Neutrophil (primary cell): ENCODE results near the gene ANKRD36B.
"Not testable (repeated sequence)": the region's sequence is repeated elsewhere in the genome, so short reads cannot be mapped to it uniquely, and the experiment has no call there.

Source experiments
- H3K27ac ChIP-seq: fragments of 200-600 bp; sonication (generic); 2 replicates; pipeline ENCODE4 v1.5.1; 2016; ENCODE audit warnings: mild to moderate bottlenecking, moderate library complexity
- H3K27me3 ChIP-seq: fragments of 200-600 bp; sonication (generic); 2 replicates; pipeline ENCODE4 v1.6.0; 2016; ENCODE audit warnings: mild to moderate bottlenecking
- H3K36me3 ChIP-seq: fragments of 200-600 bp; sonication (generic); 2 replicates; pipeline ENCODE4 v1.5.1; 2017
- H3K4me1 ChIP-seq, 2 experiments: fragments of 200-600 bp in 1 of 2; sonication (generic) in 1 of 2; 1 replicate in 1 of 2; 2 replicates in 1 of 2; pipeline versions ENCODE4 v1.5.1 to v1.6.1; 2013 to 2016; ENCODE audit warnings: low read depth in 1 of 2, low read length in 1 of 2, mild to moderate bottlenecking in 1 of 2, moderate library complexity in 1 of 2; ENCODE audit not compliant: control insufficient read depth in 1 of 2, insufficient read depth in 1 of 2
- H3K4me3 ChIP-seq, 2 experiments: fragments of 200-600 bp in 1 of 2; sonication (generic) in 1 of 2; 1 replicate in 1 of 2; 2 replicates in 1 of 2; pipeline ENCODE4 v1.5.1; 2013 to 2016; ENCODE audit warnings: low read depth in 1 of 2, low read length in 1 of 2, mild to moderate bottlenecking in 1 of 2, moderate library complexity in 1 of 2
- H3K9me3 ChIP-seq: fragments of 200-600 bp; sonication (generic); 2 replicates; pipeline ENCODE4 v1.5.1; 2016
- CTCF ChIP-seq: fragments of 200-600 bp; sonication (generic); IDR thresholded peaks from 2 replicates; pipeline ENCODE4 v1.5.1; 2016; ENCODE audit warnings: antibody characterized with exemption

The ANKRD36B gene

GRCh38 chr2:97546711-97547110 is 43.0 kb downstream of the ANKRD36B start:
- Histone ChIP-seq H3K4me3 (no peak overlapping the region), H3K36me3 (peaks cover 23% of the 10 kb centered on the region), H3K9me3 (no peaks in the 10 kb centered on the region), H3K27ac (no peak overlapping the region), H3K27me3 (no peaks in the 10 kb centered on the region), H3K4me1 (peaks cover 6 to 12% of the 10 kb centered on the region in 2 experiments)
- TF ChIP-seq CTCF = no peak

- peaks cover 14% of the 10 kb centered on the region for H3K36me3 ChIP-seq
- H3K27me3 ChIP-seq, H3K27ac ChIP-seq, H3K4me3 ChIP-seq, H3K9me3 ChIP-seq: not testable (repeated sequence)
- peaks cover 6 to 12% of the 10 kb centered on the region in 2 experiments for H3K4me1 ChIP-seq
These were observed 44.8 kb downstream of the ANKRD36B start for GRCh38 chr2:97544911-97545310.

- H3K27ac ChIP-seq, H3K4me3 ChIP-seq, H3K27me3 ChIP-seq, H3K9me3 ChIP-seq, H3K36me3 ChIP-seq, H3K4me1 ChIP-seq: not testable (repeated sequence)
These were observed 63.8 kb downstream of the ANKRD36B start for GRCh38 chr2:97525904-97526303.

- H3K9me3 ChIP-seq, H3K4me1 ChIP-seq, H3K27ac ChIP-seq, H3K27me3 ChIP-seq, H3K36me3 ChIP-seq, H3K4me3 ChIP-seq: not testable (repeated sequence)
These were observed 65.9 kb downstream of the ANKRD36B start for GRCh38 chr2:97523816-97524215.

GRCh38 chr2:97522916-97523555 is 66.6 kb downstream of the ANKRD36B start:
- H3K27me3 ChIP-seq, H3K4me3 ChIP-seq, H3K27ac ChIP-seq, H3K9me3 ChIP-seq, H3K36me3 ChIP-seq, H3K4me1 ChIP-seq: not testable (repeated sequence)

GRCh38 chr2:97495651-97496050 is 94.0 kb downstream of the ANKRD36B start:
- H3K36me3 ChIP-seq, H3K27me3 ChIP-seq, H3K27ac ChIP-seq, H3K4me1 ChIP-seq, H3K4me3 ChIP-seq, H3K9me3 ChIP-seq: not testable (repeated sequence)

GRCh38 chr2:97490141-97490540 is 99.5 kb downstream of the ANKRD36B start:
- not testable (repeated sequence) for H3K4me3 ChIP-seq, H3K27ac ChIP-seq, H3K4me1 ChIP-seq, H3K36me3 ChIP-seq, H3K27me3 ChIP-seq, H3K9me3 ChIP-seq
